ENCODE results near the gene EIF1AD.

GRCh38 chr11:66022401-66023185 is 20.6 kb upstream of the EIF1AD start:
- TF ChIP-seq CTCF (conservative IDR thresholded peaks at IDR 0.05) = peak; percentile 98
- no peak for TF ChIP-seq ZFX (IDR thresholded peaks at IDR 0.05)

Data from C4-2B (cell line).